ENCODE data around the gene SLC8A2.

The SLC8A2 gene

DNA sequence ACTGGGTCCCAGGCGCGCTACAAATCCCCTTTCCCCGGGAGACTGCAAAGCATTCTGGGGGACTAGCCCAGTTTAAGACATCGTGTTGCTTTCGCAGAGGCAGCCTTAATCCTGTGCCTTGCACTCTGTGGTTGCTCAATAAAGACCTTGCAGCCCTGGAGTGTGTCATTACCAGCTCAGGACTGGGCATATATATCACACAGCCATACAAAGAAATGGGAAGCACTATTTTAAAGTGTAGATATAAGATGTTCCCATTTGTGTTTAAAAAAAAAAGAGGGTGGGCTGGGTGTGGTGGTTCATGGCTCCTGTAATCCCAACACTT lies 32.1 kb upstream of the SLC8A2 start:
- DNase-seq (ENCODE audit: low read depth) = no peak

DNA sequence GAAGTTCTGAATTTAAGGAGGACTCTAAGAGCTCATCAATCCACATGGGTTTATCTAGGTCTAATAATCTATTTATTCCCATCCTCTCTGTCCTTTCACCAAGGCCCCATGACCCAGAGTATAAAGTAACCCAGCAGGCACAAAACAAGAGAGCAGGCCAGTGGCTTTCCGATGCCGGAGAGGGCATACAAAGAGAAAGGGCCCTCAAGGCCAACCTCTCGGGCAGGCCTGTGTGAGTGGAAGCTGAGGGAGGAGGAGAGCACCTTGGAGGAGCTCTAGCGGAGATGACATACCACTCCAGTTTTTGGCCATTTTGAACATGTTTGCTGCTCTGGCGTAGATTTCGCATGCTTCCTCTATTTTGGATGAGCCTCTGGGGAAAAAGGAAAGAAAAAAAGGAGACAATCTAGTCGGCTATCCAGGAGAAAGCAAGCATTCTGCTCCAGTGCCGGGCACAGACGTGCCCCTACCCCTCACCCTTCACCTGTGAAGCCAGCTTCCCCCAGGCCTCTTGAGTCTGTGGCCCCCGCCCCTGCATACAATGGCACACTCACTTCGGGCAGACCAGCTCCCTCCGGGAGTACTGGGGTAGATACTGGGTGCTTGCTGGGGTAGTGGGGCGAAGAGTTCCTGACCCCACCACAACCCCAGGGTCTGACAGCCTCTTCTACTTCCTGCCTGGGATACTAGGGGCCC lies 31.6 kb upstream of the SLC8A2 start:
- DNase-seq (ENCODE audit: low read depth) = no peak

DNA sequence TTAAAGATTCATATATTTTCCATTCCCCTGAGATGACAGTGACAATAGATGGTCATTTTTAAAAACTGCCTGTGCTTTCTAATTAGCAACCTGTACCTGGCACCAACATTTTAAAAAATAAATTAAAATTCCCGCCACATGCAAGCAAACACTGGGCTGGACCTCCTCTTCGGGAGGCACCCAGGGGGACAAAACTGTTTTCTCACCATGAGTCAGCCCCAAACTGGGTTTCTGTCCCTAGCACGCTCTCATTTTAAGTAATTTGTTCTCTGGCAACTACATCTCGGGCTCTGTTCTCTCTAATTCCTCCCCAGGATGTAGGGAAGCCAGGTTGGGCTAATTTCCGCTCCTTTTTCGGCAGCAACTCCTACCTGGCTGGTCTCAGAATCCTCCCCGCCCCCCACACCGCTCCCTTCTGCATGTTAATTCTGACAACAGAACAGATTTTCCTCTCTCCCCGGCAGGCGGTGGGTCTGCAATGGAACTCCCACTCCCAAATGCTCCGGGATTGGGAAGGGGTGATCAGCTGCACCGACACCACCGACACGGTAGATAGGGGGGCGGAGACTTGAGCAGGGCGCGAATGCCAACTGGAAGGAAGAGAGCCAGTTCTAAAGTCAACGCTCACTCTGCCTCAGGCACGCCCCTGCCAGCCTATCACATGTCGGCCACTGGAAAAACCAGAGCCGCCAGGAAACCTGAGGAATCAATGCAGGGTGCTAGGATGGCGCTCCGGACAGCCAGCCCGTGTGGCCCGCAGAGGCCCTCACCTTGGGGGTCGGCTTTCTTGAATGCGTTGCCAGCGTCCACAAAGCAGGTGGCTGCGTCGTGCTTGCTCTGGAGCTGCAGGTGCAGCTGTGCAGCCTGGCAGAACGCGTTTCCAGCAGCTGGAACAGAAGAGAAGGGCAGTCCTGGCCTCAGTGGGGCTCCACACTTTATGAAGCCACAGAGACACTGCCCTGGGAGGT lies 28.5 kb upstream of the SLC8A2 start:
- no peak for DNase-seq (ENCODE audit: low read depth)

DNA sequence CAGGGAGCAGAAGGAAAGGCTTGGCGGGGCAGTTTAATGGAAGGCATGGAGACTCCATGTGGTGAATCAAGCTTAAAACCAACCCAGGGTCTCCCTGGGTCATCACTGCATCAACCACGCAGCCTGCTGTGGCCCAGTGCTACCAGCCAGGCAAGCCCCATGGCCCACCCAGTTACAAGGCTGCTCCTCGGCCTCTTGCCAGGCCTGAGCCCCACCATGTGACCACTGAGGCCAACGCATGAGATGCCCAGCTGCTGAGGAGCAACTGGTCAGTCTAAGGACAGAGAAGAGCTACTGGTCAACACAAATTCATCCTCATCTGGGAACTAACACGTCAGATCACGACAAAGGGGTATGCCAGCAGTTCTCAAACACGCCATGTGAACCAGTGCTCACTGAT lies 27.7 kb upstream of the SLC8A2 start:
- no peak for DNase-seq (ENCODE audit: low read depth)

DNA sequence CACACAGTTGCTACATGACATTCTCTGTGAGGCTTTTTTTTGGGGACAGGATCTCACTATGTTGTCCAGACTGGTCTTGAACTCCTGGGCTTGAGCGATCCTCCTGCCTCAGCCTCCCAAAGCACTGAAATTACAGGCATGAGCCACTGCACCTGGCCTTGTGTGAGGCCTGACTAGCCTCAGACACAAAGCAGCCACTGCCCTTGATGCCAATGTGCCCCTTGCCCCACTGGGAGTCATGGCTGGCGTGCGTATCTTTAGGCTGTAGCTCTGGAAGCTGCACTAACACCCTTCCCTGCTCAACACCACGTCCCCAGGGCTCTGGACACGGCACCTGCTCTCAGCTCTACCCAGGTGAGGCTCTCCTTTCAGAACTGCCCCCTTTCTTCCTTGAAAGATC lies 26.9 kb upstream of the SLC8A2 start:
- no peak for DNase-seq (ENCODE audit: low read depth)

DNA sequence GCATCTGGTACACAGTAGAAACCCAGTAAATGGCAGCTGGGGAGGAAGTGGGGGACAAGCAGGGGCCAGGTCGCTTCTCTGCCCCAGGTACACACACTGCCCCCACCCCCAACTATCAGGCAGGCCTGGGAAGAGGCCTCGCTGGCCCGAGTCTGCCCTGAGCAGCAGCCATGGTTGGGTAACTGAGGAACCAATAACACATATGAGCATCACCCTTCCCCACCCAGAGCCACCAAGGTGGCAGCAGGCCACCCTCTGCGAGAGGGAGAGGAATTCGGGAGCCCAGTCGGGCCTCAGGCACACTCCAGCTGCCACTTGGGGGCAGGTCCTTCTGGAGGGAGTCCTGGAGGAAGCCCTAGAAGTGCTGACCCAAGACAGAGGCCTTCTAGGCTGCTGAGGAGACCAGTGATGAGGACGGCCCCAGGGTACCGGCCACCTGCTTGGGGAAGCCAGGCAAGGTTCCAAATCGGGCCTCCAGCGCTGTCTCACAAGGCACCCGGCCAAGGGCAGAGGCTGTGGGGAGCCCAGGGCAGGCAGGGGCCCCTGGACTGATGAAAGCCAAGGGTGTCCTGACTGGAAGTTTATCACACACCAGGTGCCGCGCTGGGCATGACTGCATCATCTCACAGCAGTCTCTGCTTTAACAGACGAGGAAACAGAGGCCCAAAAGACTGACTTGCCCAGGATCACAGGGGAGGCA lies 26.3 kb upstream of the SLC8A2 start:
- no peak for DNase-seq (ENCODE audit: low read depth)

DNA sequence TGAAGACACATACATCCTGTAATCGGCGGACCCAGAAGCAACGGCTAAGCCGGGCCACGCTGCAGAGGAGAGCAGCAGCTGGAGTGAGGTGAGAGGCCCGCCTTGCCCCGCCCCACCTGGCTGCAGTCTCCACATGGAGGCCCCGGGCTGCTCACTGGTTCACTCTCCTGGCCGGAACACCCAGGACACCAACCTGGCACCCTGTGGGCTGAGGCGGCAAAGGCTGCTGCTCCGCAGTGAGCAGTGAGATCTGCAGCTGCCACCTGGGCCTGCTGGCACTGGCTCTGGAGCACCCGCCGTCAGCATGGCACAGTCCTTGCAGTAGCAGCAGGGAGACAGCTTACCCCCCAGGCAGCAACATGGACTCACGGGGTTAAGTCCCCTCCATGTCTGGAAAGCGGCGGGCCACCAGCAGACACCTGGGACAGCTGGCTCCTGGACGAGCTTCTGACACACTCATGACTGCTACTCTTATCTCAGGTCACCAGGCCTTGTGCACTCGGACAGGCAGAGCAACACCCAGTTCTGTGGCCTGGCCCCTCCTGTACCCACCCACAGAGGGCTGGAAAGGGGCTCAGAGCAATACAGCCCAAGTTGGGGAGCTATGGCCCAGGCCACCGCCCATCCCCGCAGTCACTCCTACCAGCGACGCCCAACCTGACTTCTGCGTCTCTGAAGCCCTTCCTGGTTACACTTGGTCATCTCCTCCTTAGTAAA lies 25.5 kb upstream of the SLC8A2 start:
- DNase-seq (ENCODE audit: low read depth) = no peak

DNA sequence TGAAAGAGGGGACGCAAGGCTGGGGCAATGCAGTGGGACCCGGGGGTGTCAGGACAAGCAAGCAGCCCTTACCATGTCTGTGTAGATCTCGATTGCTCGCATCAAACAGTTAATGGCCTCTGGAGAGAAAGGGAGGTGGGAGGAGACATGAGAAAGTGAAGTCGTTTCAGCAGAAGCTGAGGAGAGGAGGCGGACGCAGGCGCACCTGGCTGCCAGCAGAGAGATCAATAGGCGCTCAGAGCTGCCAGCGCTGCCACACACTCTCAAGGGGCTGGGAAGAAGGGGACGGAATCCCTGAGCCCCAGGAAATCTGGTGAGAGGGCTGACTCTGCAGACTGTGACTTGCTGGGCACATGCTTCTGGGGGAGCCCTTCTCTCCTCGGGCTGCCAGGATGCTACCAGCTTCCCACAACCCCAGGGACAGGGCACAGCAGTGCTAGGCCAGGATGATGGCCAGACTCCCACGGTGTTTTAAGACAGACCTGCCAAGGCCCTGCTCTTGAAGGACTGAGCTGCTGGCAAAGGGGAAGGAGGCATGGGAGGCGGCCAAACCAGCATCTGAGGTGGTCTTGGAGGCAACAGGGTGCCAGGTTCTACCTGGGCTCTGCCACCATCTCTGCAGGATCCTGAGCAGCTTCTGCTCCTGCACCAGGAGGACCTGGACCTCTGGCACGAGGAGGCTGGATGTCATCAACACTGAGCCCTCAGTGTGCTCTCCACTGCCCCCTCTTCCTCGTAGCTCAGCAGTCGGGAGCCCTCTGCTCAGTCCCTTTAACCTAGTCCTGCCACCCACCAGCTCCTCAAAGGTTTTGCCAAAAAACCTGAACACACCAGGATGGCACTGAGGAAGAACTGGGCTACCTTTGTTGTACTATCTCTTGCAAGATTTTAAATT lies 24.0 kb upstream of the SLC8A2 start:
- no peak for DNase-seq (ENCODE audit: low read depth)

DNA sequence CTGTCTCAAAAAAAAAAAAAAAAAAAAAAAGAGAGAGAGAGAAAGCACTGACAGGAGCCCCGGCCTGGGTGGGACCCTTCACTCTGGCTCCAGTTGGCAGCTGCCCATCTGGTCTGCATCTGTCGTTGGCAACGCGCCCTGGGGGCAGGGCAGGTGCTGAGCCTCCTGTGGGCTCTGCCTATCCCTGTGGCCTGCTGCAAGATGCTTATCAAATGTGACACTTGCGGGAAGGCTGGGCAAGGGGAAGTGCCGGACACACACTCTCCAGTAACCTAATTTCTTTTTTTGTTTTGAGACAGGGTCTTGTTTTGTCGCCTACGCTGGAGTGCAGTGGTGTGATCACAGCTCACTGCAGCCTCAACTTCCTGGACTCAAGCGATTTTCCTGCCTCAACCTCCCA lies 23.0 kb upstream of the SLC8A2 start:
- no peak for DNase-seq (ENCODE audit: low read depth)

DNA sequence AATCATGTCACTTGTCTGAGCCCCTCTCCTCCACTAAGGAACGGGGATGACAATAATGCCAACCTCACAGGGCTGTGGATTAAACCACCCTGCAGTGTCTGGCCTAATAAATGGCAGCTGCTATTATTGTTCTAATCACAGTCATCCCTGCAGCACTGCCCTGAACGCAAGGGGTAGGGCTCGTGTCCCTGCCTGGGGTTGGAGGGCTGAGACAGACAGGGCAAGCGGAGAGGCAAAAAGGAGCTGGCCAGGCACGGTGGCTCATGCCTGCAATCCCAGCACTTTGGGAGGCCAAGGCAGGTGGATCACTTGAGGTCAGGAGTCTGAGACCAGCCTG lies 22.5 kb upstream of the SLC8A2 start:
- DNase-seq (ENCODE audit: low read depth) = no peak

DNA sequence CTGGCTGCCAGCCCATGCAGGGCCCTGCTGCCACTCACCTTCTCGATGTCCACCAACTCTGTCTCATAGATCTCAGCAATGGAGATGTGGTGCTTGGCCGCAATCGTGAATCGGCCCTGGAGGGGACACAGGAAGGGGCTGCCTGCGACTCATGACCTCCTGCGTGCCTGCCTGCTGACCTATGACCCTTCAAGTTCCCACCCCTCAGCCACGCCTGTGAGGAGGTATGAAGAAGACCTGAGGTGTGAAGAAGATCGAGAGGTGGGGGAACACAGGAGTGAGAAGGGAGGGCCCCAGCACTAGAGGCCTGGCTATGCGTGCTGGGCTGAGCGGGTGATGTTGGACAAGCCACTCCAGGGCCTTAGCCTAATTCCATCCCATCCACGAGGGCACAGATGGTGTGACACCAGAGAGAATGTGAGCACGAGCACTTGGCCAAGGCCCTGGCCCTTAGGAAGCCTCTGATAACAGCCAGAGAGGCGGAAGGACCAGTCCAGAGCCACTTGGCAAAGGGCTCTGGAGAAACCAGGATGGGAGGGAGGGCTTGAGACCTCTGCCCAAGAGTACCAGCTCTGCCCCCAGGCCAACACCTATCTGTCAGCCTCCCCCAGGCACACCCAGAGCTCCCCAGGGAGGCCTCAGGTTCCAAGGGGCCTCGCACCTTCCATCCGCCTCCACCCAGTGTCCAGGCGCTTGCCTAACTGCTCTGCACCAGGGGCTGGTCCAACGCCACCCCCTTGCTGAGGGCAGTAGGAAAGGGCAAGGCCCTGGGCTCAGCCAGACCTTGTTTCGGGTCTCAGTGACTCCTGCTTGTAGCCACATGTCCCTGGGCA lies 21.9 kb upstream of the SLC8A2 start:
- no peak for DNase-seq (ENCODE audit: low read depth)

DNA sequence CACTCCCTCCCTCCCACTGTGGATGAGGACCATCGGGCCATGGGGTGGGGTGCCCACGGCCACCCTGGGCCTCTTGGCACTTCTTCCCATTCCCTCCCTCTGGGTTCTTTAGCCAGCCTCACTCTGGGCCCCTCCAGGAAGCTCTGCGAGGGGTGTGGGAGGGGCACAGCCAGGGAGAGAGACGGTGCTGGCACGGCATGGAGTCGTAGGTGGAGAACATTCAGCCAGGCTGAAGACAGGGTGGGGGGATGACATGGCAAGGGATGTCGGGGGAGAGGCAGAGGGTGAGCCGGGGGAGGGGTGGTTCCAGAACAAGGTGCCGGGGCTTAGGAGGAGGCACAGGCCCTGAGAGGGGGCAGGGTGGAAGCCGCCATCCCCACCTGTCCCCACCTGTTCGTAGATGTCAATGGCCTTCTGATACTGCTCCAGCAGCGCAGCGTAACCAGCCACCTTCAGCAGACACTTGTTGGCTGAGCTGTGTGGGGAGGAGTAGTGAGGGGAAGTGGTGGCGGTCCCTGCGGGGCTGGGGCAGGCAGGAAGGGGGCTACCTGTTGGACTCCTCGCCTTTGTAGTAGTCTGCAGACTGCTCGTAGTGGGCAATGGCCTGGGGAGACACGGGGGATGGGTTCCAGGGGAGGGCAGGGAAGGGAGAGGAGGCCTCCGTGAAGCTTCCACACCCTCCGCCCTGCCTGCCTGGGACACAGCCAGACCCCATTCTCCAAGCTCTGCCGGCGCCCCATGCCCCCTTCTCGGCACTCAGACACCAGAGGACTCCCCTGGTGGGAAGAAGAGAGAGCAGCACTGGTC lies 21.1 kb upstream of the SLC8A2 start:
- no peak for DNase-seq (ENCODE audit: low read depth)

DNA sequence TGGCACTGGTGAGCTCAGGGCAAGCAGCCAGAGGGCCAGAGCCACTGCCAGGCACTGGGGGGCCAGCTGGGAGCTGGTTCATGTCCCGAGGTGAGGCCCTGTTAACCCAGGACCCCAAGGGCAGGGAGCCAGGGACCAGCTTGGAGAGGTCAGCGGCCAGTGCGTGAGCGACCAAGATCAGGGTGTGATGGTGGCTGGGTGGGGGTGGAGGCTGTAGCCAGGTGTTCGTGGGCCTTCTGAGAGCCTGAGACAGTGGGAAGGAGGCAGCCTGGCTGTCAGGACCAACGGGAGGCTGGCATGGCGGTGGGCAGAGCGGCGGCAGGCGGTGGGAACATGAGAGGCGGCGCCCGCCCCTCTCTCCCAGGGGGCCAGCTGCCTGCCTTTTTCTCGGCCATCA lies 20.4 kb upstream of the SLC8A2 start:
- no peak for DNase-seq (ENCODE audit: low read depth)

DNA sequence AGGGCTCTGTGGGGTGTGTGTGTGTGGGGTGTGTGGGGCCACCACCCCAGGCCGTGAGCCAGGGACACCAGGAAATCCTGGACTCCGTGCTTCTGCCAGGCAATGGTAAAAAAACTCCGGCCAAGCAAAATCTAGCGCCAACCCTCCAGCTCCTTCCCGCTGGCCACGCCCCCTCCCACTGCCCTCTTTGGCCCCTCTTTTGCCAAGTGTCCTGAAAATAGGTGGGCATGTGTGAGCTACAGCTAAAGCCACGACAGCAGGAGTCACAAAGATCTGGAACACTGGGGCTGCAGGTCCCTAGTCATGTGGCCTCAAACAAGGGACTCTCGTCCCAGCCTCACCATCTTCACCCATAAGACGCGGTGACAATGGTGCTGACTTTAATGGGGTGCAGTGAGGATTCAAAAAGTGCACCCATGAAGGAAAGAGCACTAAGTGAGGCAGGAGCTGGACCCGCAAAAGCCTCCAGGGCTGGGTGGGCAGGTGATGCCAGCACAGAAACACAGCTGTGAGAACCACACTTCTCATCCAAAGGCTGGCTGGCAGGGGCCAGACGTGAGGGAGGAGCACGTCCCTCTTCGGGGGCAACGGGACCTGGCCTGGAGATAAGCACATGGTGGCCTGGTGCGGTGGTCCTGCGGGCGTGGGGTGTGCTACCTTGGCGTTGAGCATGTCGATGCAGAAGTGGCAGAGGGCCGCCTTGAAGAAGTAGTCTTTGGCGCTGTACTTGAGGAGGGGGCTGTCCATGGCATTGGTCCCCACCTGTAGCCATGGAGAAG lies 19.9 kb upstream of the SLC8A2 start:
- no peak for DNase-seq (ENCODE audit: low read depth)

DNA sequence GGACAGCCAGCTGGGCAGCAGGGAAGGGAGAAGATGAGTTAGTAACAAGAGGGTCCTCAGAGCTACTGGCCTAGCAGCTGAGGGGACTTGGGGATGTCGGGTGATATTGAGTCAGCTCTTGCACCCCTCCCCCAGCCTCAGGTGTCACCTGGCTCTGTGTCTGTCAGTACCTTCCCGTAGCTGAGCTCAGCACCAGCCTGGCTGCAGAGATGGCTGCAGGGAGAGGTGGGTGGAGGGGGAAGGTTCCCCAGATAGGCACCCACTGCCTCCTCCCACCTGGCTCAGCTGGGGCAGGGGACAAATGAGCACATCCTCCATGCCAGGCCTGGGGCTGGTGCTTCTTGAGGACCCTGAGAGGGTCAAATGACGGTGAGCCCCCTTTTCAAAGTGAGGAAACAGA lies 19.2 kb upstream of the SLC8A2 start:
- no peak for DNase-seq (ENCODE audit: low read depth)

DNA sequence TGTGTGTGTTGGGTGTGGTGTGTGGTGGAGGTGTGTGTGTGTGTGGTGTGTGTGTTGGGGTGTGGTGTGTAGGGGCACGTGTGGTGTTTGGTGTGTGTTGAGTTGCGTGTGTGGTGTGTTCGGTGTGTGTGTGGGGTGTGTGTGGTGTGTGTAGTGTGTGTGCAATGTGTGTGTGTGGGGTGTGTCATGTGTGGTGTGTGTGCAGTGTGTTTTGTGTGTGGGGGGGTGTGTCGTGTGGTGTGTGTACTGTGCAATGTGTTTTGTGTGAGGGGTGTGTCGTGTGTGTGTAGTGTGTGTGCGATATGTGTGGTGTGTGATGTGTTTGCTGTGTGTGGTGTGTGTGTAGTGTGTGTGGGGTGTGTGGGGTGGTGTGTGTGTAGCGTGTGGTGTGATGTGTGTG lies 18.3 kb upstream of the SLC8A2 start:
- DNase-seq (ENCODE audit: low read depth) = no peak

DNA sequence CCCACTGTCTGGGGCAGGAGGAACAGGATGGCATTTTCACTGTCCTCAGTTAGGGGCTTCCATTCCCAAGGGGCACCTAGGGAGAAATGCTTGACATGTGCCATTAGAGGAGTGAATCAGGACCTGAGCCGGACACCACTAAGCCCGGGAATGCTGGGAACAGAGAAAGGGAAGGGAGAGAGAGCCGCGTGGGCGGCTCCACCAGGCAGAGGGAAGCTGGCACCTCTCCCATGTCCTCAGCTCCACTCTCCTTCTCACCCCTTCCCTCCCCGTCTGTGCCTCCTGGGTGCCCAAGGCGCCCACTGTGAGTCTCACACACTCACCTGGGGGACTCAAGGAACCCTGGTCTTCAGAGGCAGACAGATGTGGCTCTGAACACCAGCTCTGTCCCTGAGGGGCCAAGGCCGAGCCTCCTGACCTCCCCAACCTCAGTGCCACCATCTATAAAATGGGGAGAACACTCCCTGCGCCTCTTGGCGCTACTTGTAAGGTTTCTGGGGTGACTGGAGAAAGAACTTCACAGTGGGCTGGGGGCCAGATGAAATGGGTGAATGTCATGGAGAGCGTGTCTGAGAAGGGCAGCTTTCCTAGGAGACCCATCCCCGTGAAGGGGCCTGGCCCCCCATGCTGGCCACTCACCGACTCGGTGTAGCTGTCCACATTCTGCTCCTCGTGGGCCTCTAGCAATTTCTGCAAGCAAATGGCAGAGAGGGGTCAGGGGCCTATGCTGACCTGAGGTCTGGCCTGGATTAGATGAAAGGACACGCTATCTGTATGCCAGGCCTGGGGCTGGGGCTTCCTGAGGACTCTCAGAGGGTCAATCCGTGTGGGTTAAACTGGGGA lies 17.6 kb upstream of the SLC8A2 start:
- no peak for DNase-seq (ENCODE audit: low read depth)
